Measurements from ENCODE around the gene MSRB1.
A peak's percentile ranks its signal among the peaks of the same experiment; 100 is the strongest.

MSRB1 gene

DNA sequence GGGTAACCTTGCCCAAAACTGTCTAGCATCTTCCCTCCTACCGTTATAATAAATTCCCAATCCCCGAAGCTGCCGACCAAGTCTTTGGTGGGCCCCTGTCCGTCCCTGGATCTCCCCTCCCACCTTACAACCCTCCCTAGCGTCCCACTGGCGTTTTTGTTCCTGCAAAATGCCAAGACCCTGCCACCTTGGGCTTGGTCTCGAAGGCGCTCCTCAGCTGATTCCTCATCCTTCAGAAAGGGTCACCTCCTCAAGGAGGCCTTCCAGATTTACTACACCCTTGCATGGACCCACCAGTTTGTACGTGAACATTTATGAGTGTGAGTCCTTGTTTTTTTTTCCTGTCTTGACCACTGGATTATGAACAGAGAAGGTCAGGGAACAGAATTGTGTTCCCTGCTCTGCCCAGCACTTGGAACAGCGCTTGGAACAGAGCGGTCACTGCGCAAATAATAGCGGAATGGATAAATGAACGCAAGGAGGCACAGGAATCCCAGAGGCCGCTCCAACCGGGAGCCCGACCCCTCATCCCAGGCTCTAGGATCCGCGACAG lies 40.1 kb upstream of the MSRB1 start:
- no peaks in the 10 kb centered on the region for H3F3A ChIP-seq (ENCODE audit: insufficient read depth, low read length)

GRCh38 chr16:1982013-1982433 lies 39.0 kb upstream of the MSRB1 start:
- H3K9me2 ChIP-seq (ENCODE audit: low read depth, low read length): no peaks in the 10 kb centered on the region
- H3K9ac ChIP-seq (ENCODE audit: low read length): no peak overlapping the region
- H3K27ac ChIP-seq (ENCODE audit: low read depth, low read length, poor library complexity, severe bottlenecking): no peak overlapping the region
- H3K27me3 ChIP-seq (ENCODE audit: insufficient read depth, low read length): no peaks in the 10 kb centered on the region; the same call in 1 of the 2 replicates
- no peaks in the 10 kb centered on the region for H3F3A ChIP-seq (ENCODE audit: insufficient read depth, low read length)
- no peaks in the 10 kb centered on the region for H3K79me2 ChIP-seq (ENCODE audit: insufficient read depth, low read length)
- H3K4me2 ChIP-seq (ENCODE audit: low read length): no peak overlapping the region
- TF ChIP-seq, protein P1, sequence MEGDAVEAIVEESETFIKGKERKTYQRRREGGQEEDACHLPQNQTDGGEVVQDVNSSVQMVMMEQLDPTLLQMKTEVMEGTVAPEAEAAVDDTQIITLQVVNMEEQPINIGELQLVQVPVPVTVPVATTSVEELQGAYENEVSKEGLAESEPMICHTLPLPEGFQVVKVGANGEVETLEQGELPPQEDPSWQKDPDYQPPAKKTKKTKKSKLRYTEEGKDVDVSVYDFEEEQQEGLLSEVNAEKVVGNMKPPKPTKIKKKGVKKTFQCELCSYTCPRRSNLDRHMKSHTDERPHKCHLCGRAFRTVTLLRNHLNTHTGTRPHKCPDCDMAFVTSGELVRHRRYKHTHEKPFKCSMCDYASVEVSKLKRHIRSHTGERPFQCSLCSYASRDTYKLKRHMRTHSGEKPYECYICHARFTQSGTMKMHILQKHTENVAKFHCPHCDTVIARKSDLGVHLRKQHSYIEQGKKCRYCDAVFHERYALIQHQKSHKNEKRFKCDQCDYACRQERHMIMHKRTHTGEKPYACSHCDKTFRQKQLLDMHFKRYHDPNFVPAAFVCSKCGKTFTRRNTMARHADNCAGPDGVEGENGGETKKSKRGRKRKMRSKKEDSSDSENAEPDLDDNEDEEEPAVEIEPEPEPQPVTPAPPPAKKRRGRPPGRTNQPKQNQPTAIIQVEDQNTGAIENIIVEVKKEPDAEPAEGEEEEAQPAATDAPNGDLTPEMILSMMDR (IDR thresholded peaks at IDR 0.05; ENCODE audit: low read length): no peak
- no peak for TF ChIP-seq EZH2 (IDR thresholded peaks at IDR 0.05; ENCODE audit: borderline replicate concordance, low read length)
- peaks cover 32% of the 10 kb centered on the region for H3K36me3 ChIP-seq (ENCODE audit: insufficient read depth, low read length)
- H2AFZ ChIP-seq (ENCODE audit: low read length): no peak overlapping the region
- H3K9me3 ChIP-seq (ENCODE audit: low read length): no peaks in the 10 kb centered on the region
- H3K4me3 ChIP-seq (ENCODE audit: low read depth, low read length, poor library complexity, severe bottlenecking): no peak overlapping the region
- H3K4me1 ChIP-seq (ENCODE audit: insufficient read depth, low read length, severe bottlenecking): peaks cover 22% of the 10 kb centered on the region
- no peaks in the 10 kb centered on the region for H4K20me1 ChIP-seq (ENCODE audit: insufficient read depth, low read length)

More for the DNA sequence above, 40.1 kb upstream of the MSRB1 start:
- Histone ChIP-seq H3K9me3 (ENCODE audit: low read length) (no peaks in the 10 kb centered on the region), H3K9ac (ENCODE audit: low read length) (no peak overlapping the region), H3K4me1 (ENCODE audit: insufficient read depth, low read length, severe bottlenecking) (peaks cover 22% of the 10 kb centered on the region), H3K4me2 (ENCODE audit: low read length) (peak overlapping the region; percentile 87), H3K9me2 (ENCODE audit: low read depth, low read length) (no peaks in the 10 kb centered on the region), H2AFZ (ENCODE audit: low read length) (no peak overlapping the region), H3K27ac (ENCODE audit: low read depth, low read length, poor library complexity, severe bottlenecking) (no peak overlapping the region), H3K79me2 (ENCODE audit: insufficient read depth, low read length) (no peaks in the 10 kb centered on the region), H4K20me1 (ENCODE audit: insufficient read depth, low read length) (no peaks in the 10 kb centered on the region), H3K36me3 (ENCODE audit: insufficient read depth, low read length) (peaks cover 22% of the 10 kb centered on the region), H3K27me3 (ENCODE audit: insufficient read depth, low read length) (no peaks in the 10 kb centered on the region; the same call in 1 of the 2 replicates), H3K4me3 (ENCODE audit: low read depth, low read length, poor library complexity, severe bottlenecking) (peak overlapping the region; percentile 66)
- TF ChIP-seq EZH2 (IDR thresholded peaks at IDR 0.05; ENCODE audit: borderline replicate concordance, low read length): no peak
- TF ChIP-seq, protein P1 (IDR thresholded peaks at IDR 0.05; ENCODE audit: low read length): no peak

- Histone ChIP-seq H3K4me1 (ENCODE audit: insufficient read depth, low read length, severe bottlenecking) (peaks cover 22% of the 10 kb centered on the region), H3K27me3 (ENCODE audit: insufficient read depth, low read length) (no peaks in the 10 kb centered on the region; the same call in 1 of the 2 replicates), H4K20me1 (ENCODE audit: insufficient read depth, low read length) (no peaks in the 10 kb centered on the region), H3K4me2 (ENCODE audit: low read length) (no peak within 1 kb of the TSS), H3K9me3 (ENCODE audit: low read length) (no peaks in the 10 kb centered on the region), H3K79me2 (ENCODE audit: insufficient read depth, low read length) (no peaks in the 10 kb centered on the region), H3K9me2 (ENCODE audit: low read depth, low read length) (no peaks in the 10 kb centered on the region), H3K4me3 (ENCODE audit: low read depth, low read length, poor library complexity, severe bottlenecking) (no peak within 1 kb of the TSS), H3F3A (ENCODE audit: insufficient read depth, low read length) (no peaks in the 10 kb centered on the region), H2AFZ (ENCODE audit: low read length) (no peak within 1 kb of the TSS), H3K27ac (ENCODE audit: low read depth, low read length, poor library complexity, severe bottlenecking) (no peak within 1 kb of the TSS), H3K36me3 (ENCODE audit: insufficient read depth, low read length) (peaks cover 35% of the 10 kb centered on the region), H3K9ac (ENCODE audit: low read length) (no peak within 1 kb of the TSS)
- TF ChIP-seq, protein P1 (IDR thresholded peaks at IDR 0.05; ENCODE audit: low read length): no peak
- no peak for TF ChIP-seq EZH2 (IDR thresholded peaks at IDR 0.05; ENCODE audit: borderline replicate concordance, low read length)
These were observed 38.4 kb upstream of the MSRB1 start, which contains the start of gene NOXO1 for GRCh38 chr16:1981398-1981836. NOXO1 (minus strand) TSS chr16:1981469; CDS start chr16:1981179, 290 bp downstream.

All from OCI-LY1 (cell line).